ENCODE data around the gene SIRT6. TPM values are rescaled to one million over a fixed set of nuclear protein-coding genes. Genes with fewer than 3 reads are reported as not detected.
"Not testable (repeated sequence)": the region's sequence is repeated elsewhere in the genome, so short reads cannot be mapped to it uniquely, and the experiment has no call there.

The SIRT6 gene
- total and polyA plus RNA-seq, 8 donors: 14.0 to 160 (median 23.0) TPM

- intact Hi-C loops (cut with DNase I; ENCODE audit: low total_unique reads): no loop called here
- no peak overlapping the region for H3K4me3 ChIP-seq
- no peaks in the 10 kb centered on the region for H3K36me3 ChIP-seq
- no peaks in the 10 kb centered on the region for H3K9me3 ChIP-seq
- H3K27ac ChIP-seq: no peak overlapping the region
- TF ChIP-seq CTCF (IDR thresholded peaks at IDR 0.05) (no peak), POLR2A (IDR thresholded peaks at IDR 0.05) (no peak), EP300 (IDR thresholded peaks at IDR 0.05) (no peak), POLR2AphosphoS5 (IDR thresholded peaks at IDR 0.05) (no peak)
- 49 to 53% (median 53%) methylated on average over 7 of the region's 7 CpGs for WGBS, 5 donors
- DNase-seq: no peak
- H3K27me3 ChIP-seq: peaks cover 14 to 93% (median 49%) of the 10 kb centered on the region in 3 donors
- peaks cover 5 to 11% (median 9%) of the 10 kb centered on the region in 4 donors for H3K4me1 ChIP-seq
These were observed 12.0 kb upstream of the SIRT6 start for GRCh38 chr19:4194353-4194752.

- H3K4me3 ChIP-seq; intact Hi-C loops (cut with DNase I; ENCODE audit: low total_unique reads); H3K9me3 ChIP-seq; H3K4me1 ChIP-seq; H3K27ac ChIP-seq; H3K36me3 ChIP-seq; DNase-seq: not testable (repeated sequence)
- 91 to 93% (median 92%) methylated on average over 3 of the region's 3 CpGs for WGBS, 5 donors
- peaks cover 9 to 79% (median 33%) of the 10 kb centered on the region in 3 donors for H3K27me3 ChIP-seq
These were observed 10.2 kb upstream of the SIRT6 start for GRCh38 chr19:4192537-4192936.

GRCh38 chr19:4189641-4190040 lies 7.3 kb upstream of the SIRT6 start:
- Histone ChIP-seq H3K27ac (no peak overlapping the region), H3K4me1 (peaks cover 0 to 9% (median 3%) of the 10 kb centered on the region in 4 donors), H3K27me3 (peaks cover 0 to 64% (median 7%) of the 10 kb centered on the region in 3 donors), H3K36me3 (no peaks in the 10 kb centered on the region), H3K9me3 (no peaks in the 10 kb centered on the region), H3K4me3 (no peak overlapping the region)
- WGBS, 5 donors: 74 to 91% (median 76%) methylated on average over 5 of the region's 5 CpGs
- intact Hi-C loops (cut with DNase I; ENCODE audit: low total_unique reads): loop anchor here (10.0 kb wide), 1 partner anchor 205 kb away; the partner anchor contains the start of gene EEF2
- TF ChIP-seq POLR2A (IDR thresholded peaks at IDR 0.05) (no peak), EP300 (IDR thresholded peaks at IDR 0.05) (no peak), CTCF (IDR thresholded peaks at IDR 0.05) (no peak), POLR2AphosphoS5 (IDR thresholded peaks at IDR 0.05) (no peak)
- no peak for DNase-seq

- H3K36me3 ChIP-seq: no peaks in the 10 kb centered on the region
- TF ChIP-seq EP300 (IDR thresholded peaks at IDR 0.05): no peak
- no peak for TF ChIP-seq CTCF (IDR thresholded peaks at IDR 0.05)
- no peak for TF ChIP-seq POLR2A (IDR thresholded peaks at IDR 0.05)
- TF ChIP-seq POLR2AphosphoS5 (IDR thresholded peaks at IDR 0.05): no peak
- H3K4me3 ChIP-seq: no peak overlapping the region
- intact Hi-C loops (cut with DNase I; ENCODE audit: low total_unique reads): loop anchor here (10.0 kb wide), 1 partner anchor 203 kb away; the partner anchor contains the start of gene EEF2
- peaks cover 6 to 23% (median 14%) of the 10 kb centered on the region in 4 donors for H3K4me1 ChIP-seq
- H3K27me3 ChIP-seq: peaks cover 0 to 43% (median 0%) of the 10 kb centered on the region in 3 donors
- 88 to 93% (median 91%) methylated on average over 10 of the region's 10 CpGs for WGBS, 5 donors
- H3K9me3 ChIP-seq: no peaks in the 10 kb centered on the region
- no peak for DNase-seq
- no peak overlapping the region for H3K27ac ChIP-seq
These were observed 5.2 kb upstream of the SIRT6 start for GRCh38 chr19:4187313-4188122.

All from stomach (tissue), 9 donors.